Measurements from ENCODE around the gene SH3RF2.
A peak's percentile ranks its signal among the peaks of the same experiment; 100 is the strongest.

SH3RF2 gene

DNA sequence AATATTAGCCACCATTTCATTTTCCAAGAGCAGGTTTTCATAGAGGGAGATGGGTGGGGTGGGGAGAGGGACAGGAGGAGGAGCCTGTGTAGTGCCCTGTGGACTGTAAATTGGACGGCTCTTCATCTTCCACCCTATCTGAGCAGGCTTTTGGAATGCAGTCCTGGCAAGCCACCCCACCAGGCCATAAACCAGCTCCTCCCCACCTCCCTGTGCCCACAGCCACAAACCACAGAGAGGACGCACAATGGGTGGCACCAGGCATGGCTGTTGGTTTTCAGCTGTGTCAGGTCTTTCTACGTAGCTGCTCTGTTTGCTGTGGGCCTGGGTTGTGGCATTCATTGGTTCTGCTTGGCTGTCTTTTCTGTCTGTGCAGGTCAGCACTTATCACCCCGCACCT, 111.0 kb downstream of the SH3RF2 start:
- Histone ChIP-seq H3K9ac (ENCODE audit: low read length) (no peak overlapping the region), H3K4me1 (ENCODE audit: control insufficient read depth in 1 of 2, insufficient read depth in 2 of 2, low read length in 2 of 2) (peaks cover 2 to 7% of the 10 kb centered on the region in 2 experiments), H3K4ac (ENCODE audit: low read depth, low read length) (no peak overlapping the region), H2BK120ac (ENCODE audit: insufficient read depth, low read length, poor library complexity) (no peak overlapping the region), H4K8ac (ENCODE audit: low read depth, low read length) (no peak overlapping the region), H3K79me2 (ENCODE audit: control insufficient read depth, insufficient read depth, low read length, poor library complexity) (no peaks in the 10 kb centered on the region), H2AK5ac (ENCODE audit: low read length) (no peak overlapping the region), H3K27ac (ENCODE audit: low read depth, low read length) (no peak overlapping the region), H2BK12ac (ENCODE audit: low read length) (no peak overlapping the region), H3K27me3 (ENCODE audit: insufficient read depth, low read length) (no peaks in the 10 kb centered on the region), H4K91ac (ENCODE audit: low read depth, low read length) (no peak overlapping the region), H4K12ac (ENCODE audit: low read depth, low read length) (no peak overlapping the region), H3K9me3 (ENCODE audit: insufficient read depth, low read depth, low read length) (no peaks in the 10 kb centered on the region), H3K18ac (ENCODE audit: low read length) (no peak overlapping the region), H2BK5ac (ENCODE audit: low read depth, low read length, poor library complexity) (no peak overlapping the region), H3K36me3 (ENCODE audit: control insufficient read depth in 1 of 2, insufficient read depth in 2 of 2, low read length in 2 of 2) (no peaks in the 10 kb centered on the region), H3K14ac (ENCODE audit: low read length) (no peak overlapping the region), H3K79me1 (ENCODE audit: low read length) (no peaks in the 10 kb centered on the region), H3K4me2 (ENCODE audit: low read length) (no peak overlapping the region), H2AFZ (ENCODE audit: insufficient read depth, low read length, poor library complexity) (no peak overlapping the region), H3K4me3 (ENCODE audit: low read depth, low read length) (no peak overlapping the region), H3K23ac (ENCODE audit: low read length) (no peak overlapping the region)
- WGBS (ENCODE audit: extremely low coverage, insufficient coverage, insufficient read length), result no CpG with 5 or more reads among the region's 4 CpGs
- no peak for DNase-seq

DNA sequence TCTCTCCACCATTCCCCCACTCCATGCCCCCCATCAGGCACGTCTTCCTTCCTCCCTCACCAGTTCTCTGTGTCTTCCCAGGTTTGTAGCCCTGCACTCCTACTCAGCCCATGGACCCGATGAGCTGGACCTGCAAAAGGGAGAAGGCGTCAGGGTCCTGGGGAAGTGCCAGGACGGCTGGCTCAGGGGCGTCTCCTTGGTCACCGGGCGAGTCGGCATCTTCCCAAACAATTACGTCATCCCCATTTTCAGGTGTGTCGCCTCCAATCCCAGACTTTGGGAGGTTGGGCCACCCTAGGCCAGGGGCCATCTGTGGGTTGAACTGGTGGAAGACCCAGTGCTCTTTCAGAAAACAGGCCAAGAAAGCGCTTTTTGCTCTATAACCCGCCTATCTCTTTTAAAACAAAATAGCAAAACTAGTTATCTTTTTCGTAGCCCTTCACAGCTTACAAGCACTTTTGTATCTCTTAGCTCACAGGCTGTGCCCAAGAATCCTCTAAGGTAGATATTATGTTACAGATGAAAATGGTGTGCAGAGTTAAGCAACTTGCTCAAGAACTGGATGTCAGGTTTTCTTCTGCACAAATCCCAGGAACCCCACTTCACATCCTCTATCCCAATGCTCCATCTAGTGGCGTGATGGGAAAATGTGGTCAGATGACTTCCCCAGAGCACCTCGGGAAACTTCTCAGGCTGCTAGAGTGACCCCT, 112.8 kb downstream of the SH3RF2 start:
- H3K27ac ChIP-seq (ENCODE audit: low read depth, low read length), result no peak overlapping the region
- H4K91ac ChIP-seq (ENCODE audit: low read depth, low read length), result no peak overlapping the region
- no peak overlapping the region for H3K4me2 ChIP-seq (ENCODE audit: low read length)
- no peaks in the 10 kb centered on the region for H3K27me3 ChIP-seq (ENCODE audit: insufficient read depth, low read length)
- no peaks in the 10 kb centered on the region for H3K79me1 ChIP-seq (ENCODE audit: low read length)
- no peak overlapping the region for H3K18ac ChIP-seq (ENCODE audit: low read length)
- no peak overlapping the region for H3K9ac ChIP-seq (ENCODE audit: low read length)
- H2BK120ac ChIP-seq (ENCODE audit: insufficient read depth, low read length, poor library complexity), result no peak overlapping the region
- H3K36me3 ChIP-seq (ENCODE audit: control insufficient read depth in 1 of 2, insufficient read depth in 2 of 2, low read length in 2 of 2), result no peaks in the 10 kb centered on the region
- no peak overlapping the region for H4K12ac ChIP-seq (ENCODE audit: low read depth, low read length)
- no peak overlapping the region for H4K8ac ChIP-seq (ENCODE audit: low read depth, low read length)
- no CpG with 5 or more reads among the region's 15 CpGs for WGBS (ENCODE audit: extremely low coverage, insufficient coverage, insufficient read length)
- H3K14ac ChIP-seq (ENCODE audit: low read length), result no peak overlapping the region
- no peak overlapping the region for H2BK5ac ChIP-seq (ENCODE audit: low read depth, low read length, poor library complexity)
- no peak overlapping the region for H2AK5ac ChIP-seq (ENCODE audit: low read length)
- peak; percentile 33 to 62 for DNase-seq
- H3K79me2 ChIP-seq (ENCODE audit: control insufficient read depth, insufficient read depth, low read length, poor library complexity), result no peaks in the 10 kb centered on the region
- H3K4me3 ChIP-seq (ENCODE audit: low read depth, low read length), result no peak overlapping the region
- H3K4ac ChIP-seq (ENCODE audit: low read depth, low read length), result no peak overlapping the region
- H3K9me3 ChIP-seq (ENCODE audit: insufficient read depth, low read depth, low read length), result no peaks in the 10 kb centered on the region
- peaks cover 0 to 4% of the 10 kb centered on the region in 2 experiments for H3K4me1 ChIP-seq (ENCODE audit: control insufficient read depth in 1 of 2, insufficient read depth in 2 of 2, low read length in 2 of 2)
- no peak overlapping the region for H2AFZ ChIP-seq (ENCODE audit: insufficient read depth, low read length, poor library complexity)
- no peak overlapping the region for H3K23ac ChIP-seq (ENCODE audit: low read length)
- H2BK12ac ChIP-seq (ENCODE audit: low read length), result no peak overlapping the region

GRCh38 chr5:146049704-146050026, 113.3 kb downstream of the SH3RF2 start:
- Histone ChIP-seq H2AFZ (ENCODE audit: insufficient read depth, low read length, poor library complexity) (no peak overlapping the region), H3K79me1 (ENCODE audit: low read length) (no peaks in the 10 kb centered on the region), H3K4me3 (ENCODE audit: low read depth, low read length) (no peak overlapping the region), H3K36me3 (ENCODE audit: control insufficient read depth in 1 of 2, insufficient read depth in 2 of 2, low read length in 2 of 2) (no peaks in the 10 kb centered on the region), H2BK12ac (ENCODE audit: low read length) (no peak overlapping the region), H3K27me3 (ENCODE audit: insufficient read depth, low read length) (no peaks in the 10 kb centered on the region), H3K27ac (ENCODE audit: low read depth, low read length) (no peak overlapping the region), H2AK5ac (ENCODE audit: low read length) (no peak overlapping the region), H3K14ac (ENCODE audit: low read length) (no peak overlapping the region), H2BK120ac (ENCODE audit: insufficient read depth, low read length, poor library complexity) (no peak overlapping the region), H2BK5ac (ENCODE audit: low read depth, low read length, poor library complexity) (no peak overlapping the region), H3K9ac (ENCODE audit: low read length) (no peak overlapping the region), H4K12ac (ENCODE audit: low read depth, low read length) (no peak overlapping the region), H4K8ac (ENCODE audit: low read depth, low read length) (no peak overlapping the region), H3K4me1 (ENCODE audit: control insufficient read depth in 1 of 2, insufficient read depth in 2 of 2, low read length in 2 of 2) (peaks cover 0 to 4% of the 10 kb centered on the region in 2 experiments), H3K23ac (ENCODE audit: low read length) (no peak overlapping the region), H3K9me3 (ENCODE audit: insufficient read depth, low read depth, low read length) (no peaks in the 10 kb centered on the region), H3K4ac (ENCODE audit: low read depth, low read length) (no peak overlapping the region), H3K18ac (ENCODE audit: low read length) (no peak overlapping the region), H4K91ac (ENCODE audit: low read depth, low read length) (no peak overlapping the region), H3K79me2 (ENCODE audit: control insufficient read depth, insufficient read depth, low read length, poor library complexity) (no peaks in the 10 kb centered on the region), H3K4me2 (ENCODE audit: low read length) (no peak overlapping the region)
- DNase-seq, result no peak
- WGBS (ENCODE audit: extremely low coverage, insufficient coverage, insufficient read length), result no CpG with 5 or more reads among the region's 3 CpGs

DNA sequence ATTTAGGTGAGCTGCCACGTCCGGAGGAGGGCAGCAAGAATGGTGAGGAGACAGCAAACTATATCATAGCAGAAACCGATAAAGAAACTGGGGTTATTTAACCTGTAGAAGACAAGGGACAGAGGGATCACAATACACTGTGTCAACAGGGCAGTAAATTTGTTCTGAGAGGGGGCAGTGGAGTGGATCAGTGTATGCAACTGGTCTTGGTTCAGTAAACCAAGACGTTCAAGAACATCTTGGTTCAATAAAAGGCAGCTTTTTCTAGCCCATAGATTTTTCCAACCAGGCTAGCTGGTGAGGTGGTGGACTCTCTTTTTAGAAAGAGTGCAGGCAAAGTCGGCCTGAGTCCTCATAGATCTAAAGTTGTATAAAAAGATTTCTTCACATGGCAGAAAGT, 113.7 kb downstream of the SH3RF2 start:
- H3K4me2 ChIP-seq (ENCODE audit: low read length), result no peak overlapping the region
- H3K36me3 ChIP-seq (ENCODE audit: control insufficient read depth in 1 of 2, insufficient read depth in 2 of 2, low read length in 2 of 2), result no peaks in the 10 kb centered on the region
- no peaks in the 10 kb centered on the region for H3K27me3 ChIP-seq (ENCODE audit: insufficient read depth, low read length)
- no peak overlapping the region for H2AFZ ChIP-seq (ENCODE audit: insufficient read depth, low read length, poor library complexity)
- no peak overlapping the region for H2BK12ac ChIP-seq (ENCODE audit: low read length)
- H2BK120ac ChIP-seq (ENCODE audit: insufficient read depth, low read length, poor library complexity), result no peak overlapping the region
- H3K4me3 ChIP-seq (ENCODE audit: low read depth, low read length), result no peak overlapping the region
- H4K12ac ChIP-seq (ENCODE audit: low read depth, low read length), result no peak overlapping the region
- no peak overlapping the region for H4K91ac ChIP-seq (ENCODE audit: low read depth, low read length)
- no peak overlapping the region for H3K18ac ChIP-seq (ENCODE audit: low read length)
- no peak overlapping the region for H3K4ac ChIP-seq (ENCODE audit: low read depth, low read length)
- no peak for DNase-seq
- H3K79me2 ChIP-seq (ENCODE audit: control insufficient read depth, insufficient read depth, low read length, poor library complexity), result no peaks in the 10 kb centered on the region
- H3K4me1 ChIP-seq (ENCODE audit: control insufficient read depth in 1 of 2, insufficient read depth in 2 of 2, low read length in 2 of 2), result peaks cover 0 to 4% of the 10 kb centered on the region in 2 experiments
- no peak overlapping the region for H3K27ac ChIP-seq (ENCODE audit: low read depth, low read length)
- H2BK5ac ChIP-seq (ENCODE audit: low read depth, low read length, poor library complexity), result no peak overlapping the region
- H3K9ac ChIP-seq (ENCODE audit: low read length), result no peak overlapping the region
- H3K14ac ChIP-seq (ENCODE audit: low read length), result no peak overlapping the region
- no peaks in the 10 kb centered on the region for H3K9me3 ChIP-seq (ENCODE audit: insufficient read depth, low read depth, low read length)
- H2AK5ac ChIP-seq (ENCODE audit: low read length), result no peak overlapping the region
- no peak overlapping the region for H3K23ac ChIP-seq (ENCODE audit: low read length)
- H4K8ac ChIP-seq (ENCODE audit: low read depth, low read length), result no peak overlapping the region
- no CpG with 5 or more reads among the region's 5 CpGs for WGBS (ENCODE audit: extremely low coverage, insufficient coverage, insufficient read length)
- H3K79me1 ChIP-seq (ENCODE audit: low read length), result no peaks in the 10 kb centered on the region
